ENCODE results near the gene LRRC47.

DNA sequence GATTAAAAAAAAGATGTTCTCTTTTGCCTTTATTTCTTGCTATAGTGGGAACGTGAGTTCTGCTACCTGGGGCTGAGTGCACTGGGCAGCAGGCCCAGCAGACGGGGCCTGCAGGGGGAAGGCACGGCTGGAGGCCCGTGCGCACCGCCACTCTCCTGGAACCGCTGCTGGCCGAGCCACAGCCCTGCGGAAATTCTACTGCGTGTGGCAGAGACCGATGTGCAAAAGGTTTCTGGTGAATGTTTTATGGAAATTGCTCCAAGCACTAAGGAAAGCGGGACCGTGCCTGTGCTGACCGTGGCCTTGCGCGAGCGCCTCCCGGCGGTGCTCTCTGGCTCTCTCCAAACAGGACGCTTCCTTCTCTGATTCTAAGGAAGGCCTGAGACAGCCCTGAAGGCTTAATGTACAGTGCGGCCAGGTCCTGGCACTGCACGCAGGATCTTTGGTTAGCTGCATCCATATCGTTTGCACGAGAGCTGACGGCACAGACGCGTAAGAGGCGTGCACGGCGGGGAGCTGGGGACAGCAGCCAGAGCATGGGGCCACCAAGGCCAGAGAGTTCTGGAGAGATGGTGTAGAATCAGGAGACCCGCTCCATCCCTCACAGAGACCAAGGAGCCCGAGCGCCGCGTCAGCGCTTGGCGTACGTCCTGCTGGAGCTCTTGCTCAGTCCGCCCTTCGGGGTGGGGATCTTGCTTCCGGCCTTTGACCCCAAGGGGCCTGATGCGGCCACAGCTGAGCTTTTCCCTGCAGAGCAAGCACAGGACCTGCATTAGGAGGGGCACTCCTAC, 18.7 kb upstream of the LRRC47 start:
- TF ChIP-seq, protein P1, sequence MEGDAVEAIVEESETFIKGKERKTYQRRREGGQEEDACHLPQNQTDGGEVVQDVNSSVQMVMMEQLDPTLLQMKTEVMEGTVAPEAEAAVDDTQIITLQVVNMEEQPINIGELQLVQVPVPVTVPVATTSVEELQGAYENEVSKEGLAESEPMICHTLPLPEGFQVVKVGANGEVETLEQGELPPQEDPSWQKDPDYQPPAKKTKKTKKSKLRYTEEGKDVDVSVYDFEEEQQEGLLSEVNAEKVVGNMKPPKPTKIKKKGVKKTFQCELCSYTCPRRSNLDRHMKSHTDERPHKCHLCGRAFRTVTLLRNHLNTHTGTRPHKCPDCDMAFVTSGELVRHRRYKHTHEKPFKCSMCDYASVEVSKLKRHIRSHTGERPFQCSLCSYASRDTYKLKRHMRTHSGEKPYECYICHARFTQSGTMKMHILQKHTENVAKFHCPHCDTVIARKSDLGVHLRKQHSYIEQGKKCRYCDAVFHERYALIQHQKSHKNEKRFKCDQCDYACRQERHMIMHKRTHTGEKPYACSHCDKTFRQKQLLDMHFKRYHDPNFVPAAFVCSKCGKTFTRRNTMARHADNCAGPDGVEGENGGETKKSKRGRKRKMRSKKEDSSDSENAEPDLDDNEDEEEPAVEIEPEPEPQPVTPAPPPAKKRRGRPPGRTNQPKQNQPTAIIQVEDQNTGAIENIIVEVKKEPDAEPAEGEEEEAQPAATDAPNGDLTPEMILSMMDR (IDR thresholded peaks at IDR 0.05; ENCODE audit: low read length), result no peak
- no peak for TF ChIP-seq EZH2 (optimal IDR thresholded peaks at IDR 0.05; ENCODE audit: low read depth, low read length)
